ENCODE results near the gene PNLIP. TPM values are rescaled to one million over a fixed set of nuclear protein-coding genes. Genes with fewer than 3 reads are reported as not detected.

The PNLIP gene
- total and polyA plus RNA-seq, 7 donors: 4.2 TPM; not detected in 6

DNA sequence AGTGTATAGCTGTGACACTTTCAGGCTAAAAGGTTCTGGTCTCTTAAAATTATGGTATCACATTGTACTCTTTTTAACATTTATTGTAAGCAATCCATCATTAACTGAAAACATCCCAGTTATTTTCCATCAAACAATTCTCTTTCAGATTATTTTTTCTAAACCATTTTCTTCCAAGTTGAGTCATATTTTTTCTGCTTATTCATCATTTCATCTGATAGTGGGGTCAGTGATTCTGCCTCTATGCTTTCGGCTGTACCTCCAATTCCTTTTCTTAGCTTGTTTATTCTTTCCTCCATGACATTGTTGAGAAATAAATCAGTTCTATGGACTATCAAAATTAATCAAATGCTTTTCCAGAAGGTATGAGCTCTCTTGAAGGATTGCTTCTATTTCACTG, 609 bp upstream of the PNLIP start:
- intact Hi-C loops (cut with DNase I): no loop called here
- H3K27ac ChIP-seq: no peak overlapping the region
- no peak for TF ChIP-seq EP300 (IDR thresholded peaks at IDR 0.05)
- TF ChIP-seq POLR2A (IDR thresholded peaks at IDR 0.05): no peak
- TF ChIP-seq POLR2AphosphoS5 (IDR thresholded peaks at IDR 0.05): no peak
- TF ChIP-seq, protein P1, sequence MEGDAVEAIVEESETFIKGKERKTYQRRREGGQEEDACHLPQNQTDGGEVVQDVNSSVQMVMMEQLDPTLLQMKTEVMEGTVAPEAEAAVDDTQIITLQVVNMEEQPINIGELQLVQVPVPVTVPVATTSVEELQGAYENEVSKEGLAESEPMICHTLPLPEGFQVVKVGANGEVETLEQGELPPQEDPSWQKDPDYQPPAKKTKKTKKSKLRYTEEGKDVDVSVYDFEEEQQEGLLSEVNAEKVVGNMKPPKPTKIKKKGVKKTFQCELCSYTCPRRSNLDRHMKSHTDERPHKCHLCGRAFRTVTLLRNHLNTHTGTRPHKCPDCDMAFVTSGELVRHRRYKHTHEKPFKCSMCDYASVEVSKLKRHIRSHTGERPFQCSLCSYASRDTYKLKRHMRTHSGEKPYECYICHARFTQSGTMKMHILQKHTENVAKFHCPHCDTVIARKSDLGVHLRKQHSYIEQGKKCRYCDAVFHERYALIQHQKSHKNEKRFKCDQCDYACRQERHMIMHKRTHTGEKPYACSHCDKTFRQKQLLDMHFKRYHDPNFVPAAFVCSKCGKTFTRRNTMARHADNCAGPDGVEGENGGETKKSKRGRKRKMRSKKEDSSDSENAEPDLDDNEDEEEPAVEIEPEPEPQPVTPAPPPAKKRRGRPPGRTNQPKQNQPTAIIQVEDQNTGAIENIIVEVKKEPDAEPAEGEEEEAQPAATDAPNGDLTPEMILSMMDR (IDR thresholded peaks at IDR 0.05): no peak

DNA sequence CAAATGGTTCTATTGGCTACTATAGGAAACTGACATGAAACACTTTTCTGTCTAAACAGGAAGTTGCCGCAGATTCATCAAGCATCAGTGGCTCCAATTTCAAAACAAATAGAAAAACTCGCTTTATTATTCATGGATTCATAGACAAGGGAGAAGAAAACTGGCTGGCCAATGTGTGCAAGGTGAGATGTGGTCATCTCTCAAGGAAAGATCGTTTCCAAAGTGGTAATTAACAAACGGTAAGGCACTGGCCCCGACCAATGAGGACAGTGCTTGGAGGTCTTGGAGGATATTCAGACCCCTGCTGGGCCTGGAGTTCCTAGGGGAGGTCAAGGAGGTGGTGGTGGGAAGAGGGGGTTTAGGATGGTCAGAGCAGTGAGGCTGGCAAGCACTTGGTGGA, 2.6 kb downstream of the PNLIP start:
- no peaks in the 10 kb centered on the region for H3K9me3 ChIP-seq
- H3K27me3 ChIP-seq: no peaks in the 10 kb centered on the region
- no peak overlapping the region for H3K27ac ChIP-seq
- no peaks in the 10 kb centered on the region for H3K4me1 ChIP-seq
- WGBS, 2 donors: 87% methylated on average over 5 of the region's 5 CpGs
- intact Hi-C loops (cut with DNase I): no loop called here
- DNase-seq: no peak
- H3K4me3 ChIP-seq: no peak overlapping the region
- no peak for TF ChIP-seq EP300 (IDR thresholded peaks at IDR 0.05)
- H3K36me3 ChIP-seq: no peaks in the 10 kb centered on the region

More for the DNA sequence above, 609 bp upstream of the PNLIP start:
- no peaks in the 10 kb centered on the region for H3K4me1 ChIP-seq
- H3K9me3 ChIP-seq: no peaks in the 10 kb centered on the region
- H3K4me3 ChIP-seq: no peak overlapping the region
- H3K27me3 ChIP-seq: no peaks in the 10 kb centered on the region
- DNase-seq: no peak
- 88 to 91% methylated on average over 1 of the region's 1 CpG for WGBS, 2 donors
- H3K36me3 ChIP-seq: no peaks in the 10 kb centered on the region

DNA sequence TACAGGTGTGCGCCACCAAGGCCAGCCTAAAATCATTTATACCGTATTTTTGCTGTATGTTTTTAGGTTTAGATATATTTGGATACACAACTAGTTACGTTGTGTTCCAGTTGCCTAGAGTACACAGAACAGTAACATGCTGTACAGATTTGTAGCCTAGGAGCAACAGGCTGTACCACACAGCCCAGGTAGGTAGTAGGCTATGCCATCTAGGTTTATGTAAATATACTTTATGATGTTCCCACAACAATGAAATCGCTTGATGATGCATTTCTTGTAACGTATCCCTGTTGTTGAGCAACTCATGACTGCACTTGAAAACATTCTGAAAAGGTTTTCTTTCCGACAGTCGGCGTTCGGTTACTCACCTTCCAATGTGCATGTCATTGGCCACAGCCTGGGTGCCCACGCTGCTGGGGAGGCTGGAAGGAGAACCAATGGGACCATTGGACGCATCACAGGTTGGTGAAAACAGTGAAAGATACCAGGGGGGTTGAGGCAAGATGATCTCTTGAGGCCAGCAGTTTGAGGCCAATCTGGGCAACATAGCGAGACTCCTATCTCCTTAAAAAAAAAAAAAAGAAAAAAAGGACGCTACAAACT, 7.7 kb downstream of the PNLIP start:
- Histone ChIP-seq H3K36me3 (no peaks in the 10 kb centered on the region), H3K4me1 (no peaks in the 10 kb centered on the region), H3K9me3 (no peaks in the 10 kb centered on the region), H3K27me3 (no peaks in the 10 kb centered on the region), H3K27ac (no peak overlapping the region), H3K4me3 (no peak overlapping the region)
- TF ChIP-seq POLR2AphosphoS5 (IDR thresholded peaks at IDR 0.05) (no peak), POLR2A (IDR thresholded peaks at IDR 0.05) (no peak), EP300 (IDR thresholded peaks at IDR 0.05) (no peak)
- TF ChIP-seq, protein P1 (IDR thresholded peaks at IDR 0.05): no peak
- intact Hi-C loops (cut with DNase I): no loop called here
- DNase-seq: no peak
- WGBS, 2 donors: 93% methylated on average over 13 of the region's 13 CpGs

DNA sequence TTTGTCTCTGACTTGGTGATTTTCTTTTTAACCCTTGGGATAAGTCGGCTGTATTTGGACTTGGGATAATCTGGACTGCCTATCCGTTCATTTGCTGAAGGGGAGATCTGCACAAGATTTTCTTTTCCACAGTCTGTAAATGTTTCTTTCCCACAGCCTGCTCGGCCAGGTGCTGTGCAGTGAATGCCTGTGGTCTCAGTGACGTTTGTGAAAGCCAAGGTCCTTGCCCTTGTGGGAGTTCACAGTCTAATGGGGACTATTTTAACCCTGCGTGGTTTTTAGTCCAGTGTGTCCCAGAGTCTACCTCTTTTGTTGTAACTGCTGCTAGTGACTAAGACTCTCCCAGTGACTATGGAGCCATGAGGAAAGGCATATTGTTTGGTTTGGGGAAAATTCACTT, 8.9 kb downstream of the PNLIP start:
- no peaks in the 10 kb centered on the region for H3K4me1 ChIP-seq
- 62 to 74% methylated on average over 5 of the region's 5 CpGs for WGBS, 2 donors
- H3K36me3 ChIP-seq: no peaks in the 10 kb centered on the region
- H3K27me3 ChIP-seq: no peaks in the 10 kb centered on the region
- no peak overlapping the region for H3K27ac ChIP-seq
- no peaks in the 10 kb centered on the region for H3K9me3 ChIP-seq
- TF ChIP-seq EP300 (IDR thresholded peaks at IDR 0.05): no peak
- TF ChIP-seq POLR2AphosphoS5 (IDR thresholded peaks at IDR 0.05): no peak
- TF ChIP-seq, protein P1 (IDR thresholded peaks at IDR 0.05): no peak
- intact Hi-C loops (cut with DNase I): no loop called here
- no peak overlapping the region for H3K4me3 ChIP-seq
- DNase-seq: no peak

DNA sequence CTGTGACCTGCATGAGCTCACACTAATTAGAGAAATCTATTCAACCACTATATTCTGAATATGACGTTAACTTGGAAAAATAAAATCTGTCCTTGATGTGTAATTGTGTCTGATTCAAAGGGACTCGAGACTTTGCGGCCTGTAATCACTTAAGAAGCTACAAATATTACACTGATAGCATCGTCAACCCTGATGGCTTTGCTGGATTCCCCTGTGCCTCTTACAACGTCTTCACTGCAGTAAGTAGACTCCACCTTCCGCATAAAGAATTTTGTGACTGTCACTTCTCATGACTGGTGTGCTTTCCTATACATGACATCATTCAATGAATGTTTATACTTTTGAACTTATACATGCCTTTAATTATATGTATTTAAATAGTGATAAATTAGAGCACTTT, 10.1 kb downstream of the PNLIP start:
- Histone ChIP-seq H3K27ac (no peak overlapping the region), H3K36me3 (no peaks in the 10 kb centered on the region), H3K27me3 (no peaks in the 10 kb centered on the region), H3K4me3 (no peak overlapping the region), H3K4me1 (no peaks in the 10 kb centered on the region), H3K9me3 (no peaks in the 10 kb centered on the region)
- 78 to 84% methylated on average over 6 of the region's 6 CpGs for WGBS, 2 donors
- TF ChIP-seq EP300 (IDR thresholded peaks at IDR 0.05) (no peak), POLR2AphosphoS5 (IDR thresholded peaks at IDR 0.05) (no peak), POLR2A (IDR thresholded peaks at IDR 0.05) (no peak)
- TF ChIP-seq, protein P1 (IDR thresholded peaks at IDR 0.05): no peak
- no peak for DNase-seq
- intact Hi-C loops (cut with DNase I): no loop called here
